Kasumi-1 (cell line): ENCODE results near the gene HSPA5.
"Not testable (repeated sequence)": the region's sequence is repeated elsewhere in the genome, so short reads cannot be mapped to it uniquely, and the experiment has no call there.

ENCODE experiments used
- DNase-seq, 2 experiments: peaks; one replicate each; lab custom pipeline; 2025; lab: John Stamatoyannopoulos, UW

The HSPA5 gene

DNA sequence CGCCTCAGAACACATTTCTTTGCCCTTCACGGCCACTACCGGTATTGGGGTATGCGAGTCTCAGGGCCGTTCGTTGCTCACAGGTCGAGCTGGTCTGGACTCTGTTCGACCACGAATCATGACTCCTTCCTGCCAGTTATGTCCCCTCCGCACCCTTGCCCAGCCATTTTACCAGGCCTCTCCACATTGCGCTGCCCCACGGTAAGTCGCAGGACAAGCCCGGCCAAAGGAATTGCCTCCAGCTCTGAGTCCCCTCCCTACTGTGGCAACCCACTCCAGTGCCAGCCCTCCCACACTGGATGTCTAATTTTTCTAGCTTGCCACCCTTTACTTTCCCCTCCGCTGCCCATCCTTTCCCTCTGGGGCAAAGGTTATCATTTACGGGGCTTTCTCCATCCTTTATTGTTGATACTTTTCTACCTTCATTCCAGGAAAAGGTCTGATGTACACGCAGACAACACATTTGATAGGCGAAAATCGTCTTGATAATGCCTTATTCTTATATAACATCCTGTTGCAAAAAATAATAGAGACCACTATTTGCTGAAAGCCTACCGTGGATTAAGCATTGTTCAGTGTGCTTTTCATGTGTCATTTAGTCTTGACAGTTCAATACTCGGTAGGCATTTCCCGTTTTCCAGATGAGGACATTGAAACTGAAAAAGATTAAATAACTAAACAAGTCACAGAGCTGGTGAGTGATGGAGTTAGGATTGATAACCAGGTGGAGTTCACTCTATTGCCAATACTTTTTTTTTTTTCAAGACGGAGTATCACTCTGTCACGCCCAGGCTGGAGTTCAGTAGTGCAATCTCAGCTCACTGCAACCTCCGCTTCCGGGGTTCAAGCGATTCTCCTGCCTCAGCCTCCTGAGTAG, 958 bp upstream of the HSPA5 start:
- DNase-seq, result peak in 1 of 2 experiments; percentile 68

DNA sequence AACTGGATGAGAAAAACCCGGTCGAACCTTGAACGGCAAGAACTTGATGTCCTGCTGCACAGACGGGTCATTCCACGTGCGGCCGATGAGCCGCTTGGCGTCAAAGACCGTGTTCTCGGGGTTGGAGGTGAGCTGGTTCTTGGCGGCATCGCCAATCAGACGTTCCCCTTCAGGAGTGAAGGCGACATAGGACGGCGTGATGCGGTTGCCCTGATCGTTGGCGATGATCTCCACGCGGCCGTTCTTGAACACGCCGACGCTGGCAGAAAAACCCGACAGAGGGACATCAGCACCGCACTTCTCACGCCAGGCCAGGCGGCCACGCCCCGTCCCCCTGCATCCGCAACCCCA, 519 bp downstream of the HSPA5 start:
- peak in 1 of 2 experiments; percentile 30 for DNase-seq

DNA sequence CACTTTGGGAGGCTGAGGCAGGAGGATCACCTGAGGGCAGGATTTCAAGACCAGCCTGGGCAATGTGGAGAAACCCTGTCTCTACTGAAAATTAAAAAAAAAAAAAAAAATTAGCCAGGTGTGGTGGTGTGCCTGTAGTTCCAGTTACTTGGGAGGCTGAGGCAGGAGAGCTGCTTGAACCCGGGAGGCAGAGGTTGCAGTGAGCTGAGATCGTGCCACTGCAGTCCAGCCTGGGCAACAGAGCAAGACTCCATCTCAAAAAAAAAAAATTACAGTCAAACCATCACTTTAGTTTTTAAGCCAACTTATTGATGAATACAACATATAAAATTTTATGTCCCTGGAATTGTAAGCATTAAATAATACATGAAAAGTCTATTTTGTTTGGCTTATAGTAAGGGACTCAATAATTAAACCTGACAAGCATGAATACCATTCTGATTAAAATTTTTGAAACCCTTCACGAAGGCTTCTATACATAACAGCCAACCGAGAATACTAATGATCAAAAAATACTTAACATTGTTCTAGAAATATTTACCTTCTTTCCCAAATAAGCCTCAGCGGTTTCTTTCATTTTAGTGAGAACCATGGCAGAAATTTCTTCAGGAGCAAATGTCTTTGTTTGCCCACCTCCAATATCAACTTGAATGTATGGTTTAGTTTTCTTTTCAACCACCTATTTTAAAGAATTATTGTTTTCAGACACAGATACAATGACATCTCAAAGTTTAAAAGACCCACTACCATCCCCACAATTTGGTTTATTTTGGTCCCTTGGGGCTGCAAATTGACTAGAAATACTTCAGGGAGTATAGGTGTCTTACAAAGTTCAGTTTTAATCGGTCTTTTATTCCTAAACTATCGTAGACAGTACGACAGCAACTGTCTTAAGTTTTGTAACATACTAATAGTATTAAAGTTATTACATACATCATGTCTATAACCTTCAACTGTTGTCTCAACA, 1.2 kb downstream of the HSPA5 start:
- no peak for DNase-seq

DNA sequence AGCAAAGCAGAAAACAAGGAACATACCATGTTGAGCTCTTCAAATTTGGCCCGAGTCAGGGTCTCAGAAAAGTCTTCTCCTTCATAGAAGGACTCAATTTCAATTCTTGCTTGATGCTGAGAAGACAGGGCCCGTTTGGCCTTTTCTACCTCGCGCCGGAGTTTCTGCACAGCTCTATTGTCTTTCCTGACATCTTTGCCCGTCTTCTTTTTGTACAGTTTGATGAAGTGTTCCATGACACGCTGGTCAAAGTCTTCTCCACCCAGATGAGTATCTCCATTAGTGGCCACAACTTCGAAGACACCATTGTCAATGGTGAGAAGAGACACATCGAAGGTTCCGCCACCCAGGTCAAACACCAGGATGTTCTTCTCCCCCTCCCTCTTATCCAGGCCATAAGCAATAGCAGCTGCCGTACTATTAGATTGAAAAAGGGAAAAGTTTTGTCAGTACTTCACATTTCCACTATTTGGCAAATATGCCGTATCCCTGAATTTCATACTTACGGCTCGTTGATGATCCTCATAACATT, 2.2 kb downstream of the HSPA5 start:
- no peak for DNase-seq

DNA sequence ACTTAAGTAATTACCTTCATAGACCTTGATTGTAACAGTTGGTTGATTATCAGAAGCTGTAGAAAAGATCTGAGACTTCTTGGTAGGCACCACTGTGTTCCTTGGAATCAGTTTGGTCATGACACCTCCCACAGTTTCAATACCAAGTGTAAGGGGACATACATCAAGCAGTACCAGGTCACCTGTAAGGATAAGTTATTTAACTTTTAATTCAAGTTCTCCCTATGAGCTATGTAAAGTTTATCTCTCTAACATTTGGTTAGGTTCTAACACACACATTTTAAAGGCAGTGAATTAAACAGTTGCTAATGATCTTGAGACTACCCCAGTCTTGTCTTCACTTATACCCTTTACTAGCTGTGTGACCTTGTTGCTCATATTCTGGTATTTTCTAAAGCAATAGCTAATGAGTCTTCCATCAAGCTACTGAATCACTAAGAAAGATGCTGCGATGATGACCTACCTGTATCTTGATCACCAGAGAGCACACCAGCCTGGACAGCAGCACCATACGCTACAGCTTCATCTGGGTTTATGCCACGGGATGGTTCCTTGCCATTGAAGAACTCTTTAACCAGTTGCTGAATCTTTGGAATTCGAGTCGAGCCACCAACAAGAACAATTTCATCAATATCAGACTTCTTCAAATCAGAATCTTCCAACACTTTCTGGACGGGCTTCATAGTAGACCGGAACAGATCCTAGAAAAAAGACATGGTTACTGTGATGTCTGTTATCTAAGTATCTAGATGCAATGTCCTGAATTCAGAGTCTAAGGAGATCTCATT, 2.8 kb downstream of the HSPA5 start:
- no peak for DNase-seq

DNA sequence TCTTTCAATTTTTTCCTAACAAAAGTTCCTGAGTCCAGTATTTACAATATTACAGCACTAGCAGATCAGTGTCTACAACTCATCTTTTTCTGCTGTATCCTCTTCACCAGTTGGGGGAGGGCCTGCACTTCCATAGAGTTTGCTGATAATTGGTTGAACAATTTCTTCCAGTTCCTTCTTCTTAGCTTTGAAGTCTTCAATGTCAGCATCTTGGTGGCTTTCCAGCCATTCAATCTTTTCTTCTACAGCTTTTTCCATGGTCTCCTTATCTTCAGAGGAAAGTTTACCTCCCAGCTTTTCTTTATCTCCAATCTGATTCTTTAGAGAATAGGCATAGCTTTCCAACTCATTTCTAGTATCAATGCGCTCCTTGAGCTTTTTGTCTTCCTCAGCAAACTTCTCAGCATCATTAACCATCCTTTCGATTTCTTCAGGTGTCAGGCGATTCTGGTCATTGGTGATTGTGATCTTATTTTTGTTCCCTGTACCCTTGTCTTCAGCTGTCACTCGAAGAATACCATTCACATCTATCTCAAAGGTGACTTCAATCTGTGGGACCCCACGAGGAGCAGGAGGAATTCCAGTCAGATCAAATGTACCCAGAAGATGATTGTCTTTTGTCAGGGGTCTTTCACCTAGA, 4.5 kb downstream of the HSPA5 start:
- not testable (repeated sequence) for DNase-seq

DNA sequence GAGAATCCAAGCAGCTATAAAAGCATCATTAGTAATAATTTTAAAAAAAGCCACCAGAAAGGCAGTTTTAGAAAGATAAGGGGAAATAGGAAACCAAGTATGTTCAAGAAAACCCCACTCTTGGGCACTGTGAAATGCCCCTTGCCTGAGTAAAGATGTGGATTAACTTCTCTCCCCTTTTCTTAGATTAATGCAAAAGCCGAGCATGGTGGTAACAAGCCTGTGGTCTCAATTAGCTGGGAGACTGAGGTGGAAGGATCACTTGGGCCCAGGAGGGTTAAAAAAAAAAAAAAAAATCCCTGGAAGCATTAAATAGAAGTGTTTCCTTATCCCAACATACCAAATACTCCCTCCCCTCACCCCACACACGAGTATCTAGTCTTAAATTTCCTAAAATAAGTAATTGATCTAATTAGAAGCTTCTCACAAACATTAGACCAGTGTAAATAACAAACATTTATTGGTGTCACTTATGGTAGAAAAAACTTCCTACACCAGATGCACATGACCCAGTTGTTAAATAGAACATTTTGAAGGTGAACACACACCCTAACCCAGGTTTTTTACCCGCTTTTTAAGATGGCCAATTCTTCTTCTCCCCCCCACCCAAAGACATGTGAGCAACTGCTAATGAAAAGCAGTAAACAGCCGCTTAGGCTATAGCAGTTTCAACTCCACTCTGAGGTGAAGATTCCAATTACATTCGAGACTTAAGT, 5.2 kb downstream of the HSPA5 start:
- no peak for DNase-seq

DNA sequence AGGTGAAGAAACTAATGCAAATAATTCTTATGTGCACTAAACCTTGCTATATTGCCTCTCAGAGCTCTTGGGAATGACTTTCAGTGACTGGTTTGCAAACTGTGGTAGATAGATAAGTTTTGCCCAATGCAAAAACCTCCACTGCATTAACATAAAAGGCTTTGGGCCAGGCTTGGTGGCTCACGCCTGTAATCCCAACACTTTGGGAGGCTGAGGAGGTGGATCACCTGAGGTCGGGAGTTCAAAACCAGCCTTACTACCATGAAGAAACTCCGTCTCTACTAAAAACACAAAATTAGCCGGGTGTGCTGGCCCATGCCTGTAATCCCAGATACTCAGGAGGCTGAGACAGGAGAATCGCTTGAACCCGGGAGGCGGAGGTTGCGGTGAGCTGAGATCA, 7.0 kb downstream of the HSPA5 start:
- DNase-seq, result not testable (repeated sequence)

DNA sequence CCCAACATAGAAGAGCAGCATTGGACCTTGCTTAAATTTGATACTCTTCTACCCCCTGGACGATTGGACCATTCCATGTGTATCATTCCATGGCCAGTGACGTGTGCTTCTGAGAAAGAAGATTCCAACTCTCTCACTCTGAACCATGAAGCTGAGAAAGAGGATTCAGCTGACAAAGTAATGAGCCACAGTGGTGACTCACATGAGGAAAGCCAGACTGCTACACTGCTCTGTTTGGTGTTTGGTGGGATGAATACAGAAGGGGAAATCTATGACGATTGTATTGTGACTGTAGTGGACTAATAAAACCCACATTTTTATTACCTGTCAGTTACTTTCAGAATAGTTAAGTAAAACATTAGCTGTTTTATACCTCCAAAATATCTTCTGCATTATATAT, 7.5 kb downstream of the HSPA5 start:
- DNase-seq, result peak in 1 of 2 experiments; percentile 18

DNA sequence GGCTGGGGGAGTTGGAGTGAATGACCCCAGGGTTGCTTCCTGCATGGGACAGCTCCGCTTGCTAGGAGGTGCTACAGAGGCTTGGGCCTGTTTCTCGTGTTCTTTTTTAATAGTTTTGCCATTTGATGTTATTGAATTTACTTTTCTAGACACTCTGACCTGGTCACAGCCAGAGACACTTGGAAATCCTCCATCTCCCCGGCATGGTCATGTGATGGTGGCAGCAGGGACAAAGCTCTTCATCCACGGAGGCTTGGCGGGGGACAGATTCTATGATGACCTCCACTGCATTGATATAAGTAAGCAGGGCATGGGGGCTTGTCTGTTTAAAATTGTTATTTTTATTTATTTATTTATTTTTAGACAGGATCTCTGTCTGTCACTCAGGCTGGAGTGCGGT, 13.4 kb downstream of the HSPA5 start:
- no peak for DNase-seq

DNA sequence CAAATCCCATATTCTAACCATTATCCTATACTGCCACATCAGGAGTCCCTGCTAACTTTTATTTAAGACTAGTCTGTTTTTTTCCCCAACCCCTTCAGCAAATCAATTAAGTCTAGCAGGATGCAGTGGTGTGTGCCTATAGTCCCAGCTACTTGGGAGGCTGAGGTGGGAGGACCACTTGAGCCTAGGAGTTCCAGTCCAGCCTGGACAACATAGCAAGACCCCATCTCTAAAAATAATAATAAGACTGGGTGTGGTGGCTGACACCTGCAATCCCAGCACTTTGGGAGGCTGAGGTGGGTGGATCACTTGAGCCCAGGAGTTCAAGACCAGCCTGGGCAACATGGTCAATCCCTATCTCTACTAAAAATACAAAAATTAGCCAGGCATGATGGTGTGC, 16.3 kb downstream of the HSPA5 start:
- DNase-seq, result not testable (repeated sequence)

DNA sequence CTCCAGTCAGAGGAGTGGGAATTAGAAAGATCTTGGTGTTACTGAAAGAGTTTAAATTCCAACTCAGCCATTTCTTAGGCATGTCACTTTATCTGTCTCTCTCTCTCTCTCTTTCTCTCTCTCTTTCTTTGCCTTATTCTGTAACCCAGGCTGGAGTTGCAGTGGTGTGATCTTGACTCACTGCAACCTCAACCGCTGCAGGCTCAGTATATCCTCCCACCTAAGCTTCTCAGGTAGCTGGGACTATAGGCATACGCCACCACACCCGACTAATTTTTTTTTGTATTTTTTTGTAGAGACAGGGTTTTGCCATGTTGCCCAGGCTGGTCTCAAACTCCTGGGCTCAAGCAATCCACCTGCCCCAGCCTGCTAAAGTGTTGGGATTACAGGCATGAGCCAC, 22.5 kb downstream of the HSPA5 start:
- no peak for DNase-seq

DNA sequence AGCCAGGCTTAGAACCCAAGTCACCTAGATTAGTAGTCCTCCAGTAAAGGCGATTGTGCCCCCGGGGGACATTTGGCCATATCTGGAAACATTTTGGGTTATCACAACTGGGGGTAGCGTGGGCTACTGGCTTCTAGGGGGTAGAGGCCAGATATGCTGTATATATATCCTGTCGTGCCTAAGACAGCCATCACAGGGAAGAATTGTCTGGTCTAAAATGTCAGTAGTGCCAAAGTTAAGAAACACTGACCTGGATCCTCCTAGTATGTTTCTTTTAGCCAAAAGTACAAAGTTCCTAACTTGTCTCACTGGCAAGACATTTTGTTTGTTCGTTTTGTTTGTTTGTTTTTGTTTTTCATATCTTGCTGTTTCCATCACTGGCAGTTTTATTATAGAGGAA, 27.0 kb downstream of the HSPA5 start:
- no peak for DNase-seq

DNA sequence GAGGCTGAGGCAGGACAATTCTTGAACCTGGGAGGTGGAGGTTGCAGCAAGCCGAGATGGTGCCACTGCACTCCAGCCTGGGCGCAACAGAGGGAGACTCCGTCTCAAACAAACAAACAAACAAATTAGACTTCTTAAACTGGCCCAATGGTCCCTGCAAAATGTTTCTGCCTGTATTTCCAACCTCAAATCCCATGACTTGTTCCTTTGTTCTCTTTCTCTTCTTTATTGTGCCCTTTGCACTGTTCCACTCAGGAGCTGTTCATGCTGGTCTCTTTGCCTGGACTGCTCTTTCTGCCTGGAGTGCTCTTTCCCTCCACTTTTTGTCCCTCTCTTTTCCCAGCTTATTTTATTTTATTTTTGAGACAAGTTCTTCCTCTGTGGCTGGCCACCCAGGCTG, 36.7 kb downstream of the HSPA5 start:
- DNase-seq, result no peak

DNA sequence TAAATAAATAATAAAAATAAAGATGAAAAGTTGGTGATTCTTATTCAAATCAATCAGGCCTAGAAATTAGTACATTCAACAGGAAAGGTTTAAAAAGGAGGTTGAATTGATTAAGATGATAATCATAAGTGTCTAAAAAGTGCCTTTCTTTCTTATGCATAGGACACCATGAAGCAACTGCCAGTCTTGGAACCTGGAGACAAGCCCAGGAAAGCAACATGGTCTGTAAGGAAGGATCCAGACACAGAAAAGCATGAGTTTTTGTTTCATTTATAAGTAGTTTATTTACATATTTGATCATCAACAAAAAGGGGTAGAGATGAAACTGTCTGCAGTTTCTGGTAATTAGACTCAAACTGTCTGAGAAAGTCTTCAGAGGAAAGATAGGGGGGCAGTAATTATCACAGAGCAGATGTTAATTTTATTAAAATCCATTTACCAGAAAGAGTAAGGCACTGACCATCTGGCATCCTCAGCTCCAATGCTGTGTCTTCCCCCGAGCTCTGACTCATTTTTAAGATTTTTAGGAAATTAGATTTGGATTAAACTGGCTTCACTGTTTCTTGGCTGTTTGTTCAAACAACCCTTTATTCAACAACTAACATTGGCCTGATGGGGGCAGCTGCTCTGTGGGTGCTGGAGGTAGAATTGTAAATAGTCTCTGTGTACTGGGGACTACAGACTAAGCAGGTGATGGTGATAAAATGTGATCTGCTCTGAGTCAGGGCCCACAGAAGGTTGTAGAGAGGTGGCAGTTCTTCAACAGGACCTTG, 38.1 kb downstream of the HSPA5 start:
- DNase-seq, result no peak

DNA sequence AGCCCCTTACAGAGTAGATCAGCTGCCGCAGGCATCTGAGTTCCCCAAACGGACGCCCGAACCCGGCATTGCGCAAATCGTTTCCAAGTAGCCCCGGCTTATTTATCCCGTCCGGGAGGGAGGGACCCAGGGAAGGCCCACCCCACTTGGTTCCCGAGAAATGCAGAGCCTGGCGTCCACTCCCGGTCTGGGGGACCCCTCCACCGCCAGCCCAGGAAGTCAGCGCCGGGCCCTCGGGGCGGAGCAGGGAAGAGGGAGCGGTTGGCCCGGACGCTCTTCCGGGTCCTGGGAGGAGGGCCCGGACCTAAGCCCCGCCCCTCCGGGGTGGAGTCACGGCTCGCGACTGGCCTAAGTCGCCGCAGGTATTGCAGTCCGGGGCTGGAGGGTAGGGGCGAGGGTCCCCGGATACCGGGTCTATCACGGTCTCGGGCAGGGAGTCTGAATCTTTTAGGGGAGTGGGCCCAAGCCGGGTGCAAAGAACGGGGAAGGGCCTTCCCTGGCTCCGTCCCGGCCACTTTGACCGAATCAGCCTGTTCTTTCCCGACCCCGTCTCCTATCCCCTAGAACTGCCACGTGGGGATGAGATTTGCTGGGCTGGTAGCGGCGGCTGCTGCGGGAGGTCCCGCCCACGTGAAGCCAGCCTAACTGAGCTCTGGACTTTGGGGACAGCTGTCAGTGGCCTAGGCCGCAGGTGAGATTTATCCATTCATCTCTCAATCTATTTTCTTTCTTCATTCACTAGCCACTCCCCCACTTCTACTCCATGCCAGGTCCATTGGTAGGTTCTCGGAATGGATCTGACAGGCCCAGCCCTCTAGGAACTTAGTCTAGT, 40.7 kb downstream of the HSPA5 start, which contains the start of gene RABEPK:
TSS of gene RABEPK (plus strand) at position 327 of the 832 bp plus-strand sequence. CDS start 2,472 bp downstream, outside the sequence.
- DNase-seq, result peak; percentile 90 to 91

DNA sequence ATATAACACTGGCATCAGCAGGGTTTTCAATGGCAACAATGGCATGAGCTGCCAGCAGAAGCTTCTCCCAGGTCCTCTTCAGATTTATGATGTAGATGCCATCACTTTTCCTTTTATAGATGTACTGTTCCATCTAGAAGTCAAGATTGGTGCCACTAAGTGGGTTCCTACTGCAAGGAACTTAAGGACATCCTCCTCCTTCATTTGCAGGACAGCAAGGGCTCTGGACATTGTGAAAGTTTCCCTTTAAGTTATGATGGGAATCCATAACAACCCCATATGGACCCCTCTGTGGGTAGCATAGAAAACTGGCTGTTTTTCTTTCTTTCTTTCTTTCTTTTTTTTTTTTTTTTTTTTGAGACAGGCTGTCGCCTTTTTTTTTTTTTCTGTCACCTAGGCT, 45.6 kb downstream of the HSPA5 start:
- DNase-seq, result not testable (repeated sequence)

DNA sequence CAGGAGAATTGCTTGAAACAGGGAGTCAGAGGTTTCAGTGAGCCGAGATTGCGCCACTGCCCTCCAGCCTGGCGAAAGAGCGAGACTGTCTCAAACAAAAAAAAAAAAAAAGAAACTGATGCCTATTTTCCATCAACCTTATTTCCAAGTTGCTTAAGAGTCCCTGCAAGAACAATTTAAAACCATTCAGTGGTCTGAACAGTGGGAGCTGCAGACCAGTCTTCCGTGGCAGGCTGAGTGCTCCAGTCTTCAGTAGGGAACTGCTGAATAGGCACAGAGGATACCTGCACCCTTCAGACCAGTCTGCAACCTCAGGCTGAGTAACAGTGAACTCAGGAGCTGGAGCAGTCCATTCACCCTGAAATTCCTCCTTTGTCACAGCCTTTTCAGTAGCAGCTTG, 46.7 kb downstream of the HSPA5 start:
- DNase-seq, result not testable (repeated sequence)

DNA sequence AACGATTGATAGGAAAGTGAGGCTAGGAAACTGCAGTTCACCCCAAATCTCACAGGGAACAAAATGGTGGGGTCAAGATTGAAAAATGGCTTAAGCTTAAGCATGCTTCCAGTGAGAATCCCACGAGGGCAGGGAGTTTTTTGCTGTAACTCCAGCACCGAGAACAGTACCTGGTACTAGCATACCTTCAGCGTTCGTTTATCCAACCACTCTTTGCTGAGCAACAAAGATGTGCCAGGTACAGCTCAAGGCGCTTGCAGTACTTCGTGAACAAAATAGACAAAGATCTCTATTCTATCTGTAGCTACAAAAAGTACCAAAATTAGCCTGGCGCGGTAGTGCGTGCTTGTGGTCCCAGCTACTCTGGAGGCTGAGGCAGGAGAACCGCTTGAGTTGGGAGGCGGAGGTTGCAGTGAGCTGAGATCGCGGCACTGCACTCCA, 50.8 kb downstream of the HSPA5 start:
- no peak for DNase-seq
